ENCODE data around the gene MIS12.

MIS12 gene

GRCh38 chr17:5535436-5535835 is 49.1 kb downstream of the MIS12 start:
- DNase-seq (ENCODE audit: low read depth): no peak

- DNase-seq (ENCODE audit: low read depth): no peak
These were observed 50.7 kb downstream of the MIS12 start for GRCh38 chr17:5536866-5537650.

- no peak for DNase-seq (ENCODE audit: low read depth)
These were observed 52.9 kb downstream of the MIS12 start for GRCh38 chr17:5539286-5539685.

DNA sequence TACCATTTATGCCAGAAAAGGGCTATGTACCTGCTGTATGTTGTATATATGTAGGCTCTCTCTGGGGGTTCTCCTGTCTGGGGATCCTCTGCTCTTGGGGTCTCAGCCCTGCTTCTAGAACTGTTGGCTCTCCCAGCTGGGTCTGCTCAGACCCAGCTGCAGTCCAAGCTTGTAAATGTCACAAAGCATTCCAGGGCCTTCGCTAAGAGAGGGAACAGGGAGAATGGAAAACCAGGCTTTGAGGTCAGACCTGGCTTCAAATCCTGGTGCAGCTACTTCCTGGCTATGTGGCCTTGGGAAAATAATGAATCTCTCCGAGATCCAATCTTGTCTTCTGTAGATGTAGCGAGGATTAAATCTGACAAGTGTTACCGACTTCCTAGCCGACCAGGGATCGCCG is 54.0 kb downstream of the MIS12 start:
- DNase-seq (ENCODE audit: low read depth): no peak
